Mesangial cell (primary cell): ENCODE measurements around the gene EXOC2. TPM values are rescaled to one million over a fixed set of nuclear protein-coding genes. Genes with fewer than 3 reads are reported as not detected.

Source experiments
- total RNA-seq: library from RNA; depleted of rRNA; stranded (reverse); fragments of >200 nt; gene quantifications from 2 replicates; pipeline ENCODE4 v1.2.3, GENCODE V29; 2015

The EXOC2 gene, protein sequence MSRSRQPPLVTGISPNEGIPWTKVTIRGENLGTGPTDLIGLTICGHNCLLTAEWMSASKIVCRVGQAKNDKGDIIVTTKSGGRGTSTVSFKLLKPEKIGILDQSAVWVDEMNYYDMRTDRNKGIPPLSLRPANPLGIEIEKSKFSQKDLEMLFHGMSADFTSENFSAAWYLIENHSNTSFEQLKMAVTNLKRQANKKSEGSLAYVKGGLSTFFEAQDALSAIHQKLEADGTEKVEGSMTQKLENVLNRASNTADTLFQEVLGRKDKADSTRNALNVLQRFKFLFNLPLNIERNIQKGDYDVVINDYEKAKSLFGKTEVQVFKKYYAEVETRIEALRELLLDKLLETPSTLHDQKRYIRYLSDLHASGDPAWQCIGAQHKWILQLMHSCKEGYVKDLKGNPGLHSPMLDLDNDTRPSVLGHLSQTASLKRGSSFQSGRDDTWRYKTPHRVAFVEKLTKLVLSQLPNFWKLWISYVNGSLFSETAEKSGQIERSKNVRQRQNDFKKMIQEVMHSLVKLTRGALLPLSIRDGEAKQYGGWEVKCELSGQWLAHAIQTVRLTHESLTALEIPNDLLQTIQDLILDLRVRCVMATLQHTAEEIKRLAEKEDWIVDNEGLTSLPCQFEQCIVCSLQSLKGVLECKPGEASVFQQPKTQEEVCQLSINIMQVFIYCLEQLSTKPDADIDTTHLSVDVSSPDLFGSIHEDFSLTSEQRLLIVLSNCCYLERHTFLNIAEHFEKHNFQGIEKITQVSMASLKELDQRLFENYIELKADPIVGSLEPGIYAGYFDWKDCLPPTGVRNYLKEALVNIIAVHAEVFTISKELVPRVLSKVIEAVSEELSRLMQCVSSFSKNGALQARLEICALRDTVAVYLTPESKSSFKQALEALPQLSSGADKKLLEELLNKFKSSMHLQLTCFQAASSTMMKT
- total RNA-seq = 18.3 and 25.6 TPM in 2 replicates

DNA sequence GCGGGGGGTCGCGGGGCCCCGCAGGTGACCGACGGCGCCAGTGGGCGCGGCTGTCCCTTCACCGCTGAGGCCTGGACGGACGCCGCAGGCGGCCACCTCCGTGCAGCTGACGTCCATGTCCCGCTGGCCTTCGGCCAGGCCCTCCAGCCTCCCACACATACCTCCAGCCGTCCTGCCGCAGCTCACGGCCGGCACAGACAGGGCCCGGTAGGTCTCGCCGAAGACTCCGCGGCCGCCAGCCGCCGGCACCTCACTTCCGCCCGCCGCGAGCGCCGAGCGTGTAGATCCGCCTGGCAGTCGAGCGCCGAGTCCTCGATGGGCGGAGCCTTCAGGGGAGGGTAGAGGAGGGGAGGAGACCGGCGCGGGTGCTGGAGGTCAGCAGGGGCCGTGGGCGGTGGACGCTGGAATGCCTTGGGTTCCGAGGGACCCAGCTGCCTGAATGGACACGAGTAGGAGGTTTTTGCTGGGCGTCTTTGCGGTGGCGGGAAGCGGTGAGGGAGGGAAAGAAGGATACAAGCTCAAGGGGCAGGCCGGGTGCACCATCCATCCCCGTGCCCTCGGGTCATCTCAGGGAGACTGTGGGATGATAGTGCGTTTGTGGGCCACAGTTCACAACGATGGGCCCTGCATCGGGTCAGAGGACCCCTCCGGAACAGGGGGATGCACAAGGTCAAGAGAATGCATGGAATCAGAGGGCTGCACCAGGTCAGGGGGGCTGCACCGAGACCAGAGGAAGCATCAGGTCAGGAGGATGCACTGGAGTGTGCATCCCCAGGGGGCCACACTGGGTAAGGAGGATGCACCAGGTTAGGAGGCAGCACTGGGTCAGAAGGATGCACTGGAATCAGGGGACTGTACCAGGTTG is at the start of gene EXOC2:
TSS of gene EXOC2 (minus strand) at position 282 of the 865 bp plus-strand sequence. CDS start 55,321 bp downstream, outside the sequence.

DNA sequence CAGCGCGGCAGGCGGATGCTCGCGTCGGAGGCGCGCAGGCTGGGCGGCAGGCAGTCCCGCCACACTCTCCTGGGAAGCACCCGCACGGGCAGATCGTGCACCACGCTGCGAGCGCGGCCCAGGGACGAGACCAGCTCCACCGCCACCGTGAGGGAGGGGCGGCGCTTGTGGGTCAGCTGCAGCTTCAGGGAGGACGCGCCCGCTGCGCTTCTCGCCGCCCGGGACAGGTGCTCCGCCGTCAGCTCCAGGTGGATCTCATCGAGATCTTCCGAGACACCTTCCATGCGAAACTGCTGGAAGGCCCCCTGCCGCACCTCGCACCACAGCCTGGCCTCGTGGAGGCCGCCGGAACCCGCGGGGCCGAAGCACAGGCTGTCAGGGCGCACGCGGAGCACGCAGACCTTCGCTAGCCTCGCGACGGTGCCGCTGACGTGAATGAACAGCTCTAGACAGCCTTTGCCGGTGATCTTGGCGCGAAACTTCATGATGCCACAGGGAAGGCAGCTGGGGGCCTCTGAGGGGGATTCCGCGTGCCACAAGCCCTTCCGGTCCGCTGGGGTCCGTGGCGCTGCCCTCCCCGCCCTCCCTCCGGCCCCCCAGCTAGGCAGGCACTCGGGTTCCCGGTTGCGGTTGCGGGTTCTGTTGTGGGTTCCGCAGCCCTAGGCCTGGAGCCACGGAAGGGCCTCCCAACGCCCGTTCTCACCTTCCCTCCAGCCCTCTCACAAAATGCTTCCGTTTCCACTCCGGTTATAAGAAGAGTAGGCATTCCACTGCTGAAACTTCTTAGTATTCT is 36.3 kb downstream of the EXOC2 start, which contains the start of gene HUS1B:
TSS of gene HUS1B (minus strand) at position 641 of the 793 bp plus-strand sequence. CDS start at position 485, 156 bp downstream.

Other genes starting within 250 kb of the EXOC2 start
- gene HUS1B, start 36.0 kb downstream of the EXOC2 start, total RNA-seq = 0.16 and 0.76 TPM in 2 replicates